Gastroesophageal sphincter (tissue), 4 donors: ENCODE results near the gene AP2A2. TPM values are rescaled to one million over a fixed set of nuclear protein-coding genes. Genes with fewer than 3 reads are reported as not detected.

Source experiments
- ATAC-seq: fragments of 150-250 bp; one replicate; pipeline ENCODE4 v1.9.1; 2016; ENCODE audit warnings: mild to moderate bottlenecking, moderate library complexity
- H3K27ac ChIP-seq, 4 donors: fragments of 200-600 bp; sonication (generic) in 3 of 4; 1 replicate in 3 of 4; 2 replicates in 1 of 4; pipeline ENCODE4 v1.5.1; 2016 to 2019
- H3K27me3 ChIP-seq: fragments of 200-600 bp; sonication (generic); one replicate; pipeline ENCODE4 v1.5.1; 2019
- H3K36me3 ChIP-seq, 2 donors: fragments of 200-600 bp; sonication (generic); one replicate each; pipeline ENCODE4 v1.5.1; 2019; ENCODE audit warnings: control low read depth in 1 of 2
- H3K4me1 ChIP-seq, 3 donors: fragments of 200-600 bp; sonication (generic); 1 replicate in 2 of 3; 2 replicates in 1 of 3; pipeline ENCODE4 v1.5.1; 2016 to 2019; ENCODE audit warnings: control low read depth in 2 of 3
- H3K4me3 ChIP-seq, 2 donors: fragments of 200-600 bp; sonication (generic); one replicate each; pipeline ENCODE4 v1.5.1; 2019; ENCODE audit warnings: mild to moderate bottlenecking in 1 of 2, moderate library complexity in 1 of 2
- H3K9me3 ChIP-seq, 3 donors: fragments of 200-600 bp; sonication (generic); one replicate each; pipeline ENCODE4 v1.5.1; 2017 to 2019; ENCODE audit warnings: control low read depth in 2 of 3
- CTCF ChIP-seq, 4 experiments: fragments of 200-600 bp in 2 of 4; fragments of 450-650 bp in 2 of 4; sonication (generic) in 1 of 4; IDR thresholded peaks; one replicate each; pipeline ENCODE4 v1.5.1; 2017 to 2019; ENCODE audit warnings: antibody characterized with exemption in 4 of 4, mild to moderate bottlenecking in 2 of 4, moderate library complexity in 2 of 4
- EP300 ChIP-seq: sonication (generic); formaldehyde crosslinking; IDR thresholded peaks from one replicate; pipeline ENCODE4 v1.6.1; 2017; ENCODE audit warnings: antibody characterized with exemption, mild to moderate bottlenecking
- POLR2A ChIP-seq, 2 donors: fragments of 450-650 bp; IDR thresholded peaks; one replicate each; pipeline ENCODE4 v1.6.1; 2017; ENCODE audit warnings: antibody characterized with exemption in 2 of 2, mild to moderate bottlenecking in 2 of 2, moderate library complexity in 1 of 2
- POLR2AphosphoS5 ChIP-seq: sonication (generic); formaldehyde crosslinking; IDR thresholded peaks from one replicate; pipeline ENCODE4 v1.6.1; 2017; ENCODE audit warnings: antibody characterized with exemption
- WGBS, 2 donors: methylation state at CpG; one replicate each; pipeline ENCODE4 v1.1.5; 2018; ENCODE audit warnings: low coverage in 1 of 2; 5-methylcytosine and 5-hydroxymethylcytosine counted together
- total RNA-seq, 4 donors: library from RNA; depleted of rRNA; stranded (reverse); fragments of >200 nt; gene quantifications; one replicate each; pipeline ENCODE4 v1.1.0, GENCODE V29; 2016

The AP2A2 gene
- total RNA-seq, 4 donors from 2014 or later = 47.9 to 88.5 (median 61.6) TPM

DNA sequence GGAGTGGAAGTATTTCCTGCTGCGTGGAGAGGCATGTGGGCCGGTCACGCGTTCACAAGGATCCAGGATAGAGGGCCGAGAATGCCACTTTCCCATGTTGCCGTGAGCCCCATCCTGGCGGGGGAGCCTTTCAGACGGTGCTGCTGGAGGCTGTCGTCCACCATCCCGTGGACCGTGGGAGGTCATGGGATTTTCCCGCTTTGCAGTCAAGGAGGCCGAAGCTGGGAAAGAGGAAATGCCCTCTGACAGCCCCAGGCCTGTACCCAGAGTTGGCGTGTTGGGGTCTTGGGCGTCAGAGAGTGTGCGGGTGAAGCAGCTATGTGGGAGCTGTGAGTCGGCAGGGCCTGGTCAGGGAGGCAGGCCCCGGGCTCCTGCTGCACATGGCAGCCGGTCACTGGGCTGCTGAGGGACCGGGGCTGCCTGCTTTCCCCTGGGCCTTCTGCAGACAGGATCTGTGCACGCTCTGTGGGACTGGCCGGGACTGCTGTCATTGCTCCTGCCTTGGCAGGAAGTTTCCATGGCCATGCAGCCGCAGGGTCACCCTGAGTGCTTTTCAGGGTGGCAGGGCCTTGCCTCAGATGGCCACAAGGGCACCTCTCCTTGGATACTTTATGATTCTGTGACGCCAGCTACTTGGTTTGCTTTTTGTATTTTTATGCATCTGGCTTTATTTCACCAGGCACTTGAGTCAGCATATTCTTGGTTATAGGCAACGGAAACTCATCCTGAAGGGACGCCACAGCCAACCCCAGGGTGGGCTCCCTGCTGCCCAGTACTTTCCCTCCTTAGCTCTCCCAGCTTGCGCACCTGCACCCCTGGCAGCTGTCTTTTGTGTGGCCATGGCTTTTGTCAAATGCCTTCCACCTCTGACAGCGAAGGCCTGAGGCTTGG lies 52.4 kb downstream of the AP2A2 start:
- no peaks in the 10 kb centered on the region for H3K27me3 ChIP-seq
- 80 to 85% methylated on average over 3 to 5 of the region's 28 CpGs for WGBS, 2 donors
- ATAC-seq = no peak
- TF ChIP-seq CTCF (IDR thresholded peaks at IDR 0.05) = no peak
- H3K4me1 ChIP-seq = peaks cover 0 to 10% (median 0%) of the 10 kb centered on the region in 3 donors
- H3K27ac ChIP-seq = no peak overlapping the region
- peaks cover 0 to 94% of the 10 kb centered on the region in 2 donors for H3K36me3 ChIP-seq
- H3K9me3 ChIP-seq = no peaks in the 10 kb centered on the region
- H3K4me3 ChIP-seq = no peak overlapping the region

GRCh38 chr11:978781-979180 lies 53.1 kb downstream of the AP2A2 start:
- Histone ChIP-seq H3K36me3 (peaks cover 0 to 93% of the 10 kb centered on the region in 2 donors), H3K4me3 (no peak overlapping the region), H3K4me1 (peaks cover 0 to 10% (median 0%) of the 10 kb centered on the region in 3 donors), H3K9me3 (no peaks in the 10 kb centered on the region), H3K27me3 (no peaks in the 10 kb centered on the region), H3K27ac (no peak overlapping the region)
- WGBS, 2 donors = 69 to 100% methylated on average over 1 to 7 of the region's 16 CpGs
- no peak for TF ChIP-seq POLR2AphosphoS5
- no peak for TF ChIP-seq POLR2A (IDR thresholded peaks at IDR 0.05)
- no peak for TF ChIP-seq CTCF (IDR thresholded peaks at IDR 0.05)
- no peak for TF ChIP-seq EP300
- ATAC-seq = no peak

GRCh38 chr11:980438-981357 lies 55.0 kb downstream of the AP2A2 start:
- H3K27ac ChIP-seq = no peak overlapping the region
- 66 to 84% methylated on average over 5 to 9 of the region's 26 CpGs for WGBS, 2 donors
- TF ChIP-seq EP300 (no peak), CTCF (IDR thresholded peaks at IDR 0.05) (no peak), POLR2A (IDR thresholded peaks at IDR 0.05) (no peak), POLR2AphosphoS5 (no peak)
- peaks cover 0 to 93% of the 10 kb centered on the region in 2 donors for H3K36me3 ChIP-seq
- peaks cover 0 to 10% (median 0%) of the 10 kb centered on the region in 3 donors for H3K4me1 ChIP-seq
- no peak overlapping the region for H3K4me3 ChIP-seq
- H3K27me3 ChIP-seq = no peaks in the 10 kb centered on the region
- no peaks in the 10 kb centered on the region for H3K9me3 ChIP-seq
- ATAC-seq = no peak

- peaks cover 0 to 95% of the 10 kb centered on the region in 2 donors for H3K36me3 ChIP-seq
- TF ChIP-seq POLR2A (IDR thresholded peaks at IDR 0.05) (no peak), POLR2AphosphoS5 (no peak), EP300 (no peak), CTCF (IDR thresholded peaks at IDR 0.05) (no peak)
Measured at GRCh38 chr11:981764-982163, 56.1 kb downstream of the AP2A2 start.

More at GRCh38 chr11:981764-982163, 56.1 kb downstream of the AP2A2 start:
- H3K27me3 ChIP-seq = no peaks in the 10 kb centered on the region
- 80 to 94% methylated on average over 1 to 13 of the region's 14 CpGs for WGBS, 2 donors
- H3K4me1 ChIP-seq = peaks cover 0 to 4% (median 0%) of the 10 kb centered on the region in 3 donors
- no peak overlapping the region for H3K27ac ChIP-seq
- H3K9me3 ChIP-seq = no peaks in the 10 kb centered on the region
- H3K4me3 ChIP-seq = no peak overlapping the region
- no peak for ATAC-seq
